HepG2 (cell line): ENCODE results near the gene LRP5. TPM values are rescaled to one million over a fixed set of nuclear protein-coding genes. Genes with fewer than 3 reads are reported as not detected.

Experiments
- ATF6 ChIP-seq: sonication (generic); formaldehyde crosslinking; conservative IDR thresholded peaks from 2 replicates; pipeline ENCODE4 v1.4.0; 2020; ENCODE audit warnings: missing genetic modification reagents
- CERS6 ChIP-seq: sonication (generic); formaldehyde crosslinking; IDR thresholded peaks from 2 replicates; pipeline ENCODE4 v1.5.0; 2020; ENCODE audit warnings: missing genetic modification reagents
- E2F1 ChIP-seq: sonication (generic); formaldehyde crosslinking; IDR thresholded peaks from 2 replicates; pipeline ENCODE4 v1.5.0; 2020; ENCODE audit warnings: missing genetic modification reagents
- ETV5 ChIP-seq: IDR thresholded peaks from 2 replicates; pipeline ENCODE4 v1.6.1; 2018; ENCODE audit warnings: missing biosample characterization, missing genetic modification reagents, inconsistent platforms, borderline replicate concordance
- GABPA ChIP-seq, 2 experiments: IDR thresholded peaks; 2 replicates each; pipeline ENCODE4 v1.6.1; 2011 to 2016; ENCODE audit warnings: low read depth in 2 of 2, low read length in 1 of 2, missing biosample characterization in 1 of 2, missing genetic modification characterization in 1 of 2
- GATA4 ChIP-seq: sonication (generic); IDR thresholded peaks from 2 replicates; pipeline ENCODE4 v1.6.1; 2016; ENCODE audit warnings: antibody characterized with exemption, low read depth, borderline replicate concordance
- GTF3A ChIP-seq: sonication (generic); formaldehyde crosslinking; conservative IDR thresholded peaks from 2 replicates; pipeline ENCODE4 v1.4.0; 2020; ENCODE audit warnings: mild to moderate bottlenecking, missing genetic modification reagents
- HCFC1 ChIP-seq: fragments of 150-350 bp; IDR thresholded peaks from 2 replicates; pipeline ENCODE4 v1.6.1; 2014; ENCODE audit warnings: low read depth, low read length
- MIER3 ChIP-seq: IDR thresholded peaks from 2 replicates; pipeline ENCODE4 v1.6.1; 2016; ENCODE audit warnings: missing compliant biosample characterization, borderline replicate concordance
- MNT ChIP-seq: fragments of 450-650 bp; IDR thresholded peaks from 2 replicates; pipeline ENCODE4 v1.6.1; 2016
- NCOA2 ChIP-seq: sonication (generic); formaldehyde crosslinking; IDR thresholded peaks from 2 replicates; pipeline ENCODE4 v1.8.0; 2022; ENCODE audit warnings: inconsistent platforms
- NFE2L1 ChIP-seq: sonication (generic); formaldehyde crosslinking; IDR thresholded peaks from 2 replicates; pipeline ENCODE4 v1.4.0; 2020; ENCODE audit warnings: missing genetic modification reagents, mild to moderate bottlenecking, borderline replicate concordance
- NR2F1 ChIP-seq, 2 experiments: fragments of 450-650 bp in 1 of 2; formaldehyde crosslinking in 1 of 2; IDR thresholded peaks; 2 replicates each; pipeline versions ENCODE4 v1.5.0 to v1.6.1; 2016 to 2020; ENCODE audit warnings: mild to moderate bottlenecking in 1 of 2, missing compliant biosample characterization in 1 of 2, missing genetic modification reagents in 1 of 2, moderate library complexity in 1 of 2
- SOX13 ChIP-seq, 3 experiments: fragments of 450-650 bp in 1 of 3; sonication (generic) in 1 of 3; formaldehyde crosslinking in 1 of 3; IDR thresholded peaks in 2 of 3; conservative IDR thresholded peaks in 1 of 3; 2 replicates each; pipeline versions ENCODE4 v1.5.0 to v1.6.1; 2016 to 2020; ENCODE audit warnings: antibody characterized with exemption in 1 of 3, mild to moderate bottlenecking in 1 of 3, missing compliant biosample characterization in 1 of 3, missing genetic modification reagents in 1 of 3, moderate library complexity in 1 of 3
- STAG1 ChIP-seq: sonication (generic); formaldehyde crosslinking; IDR thresholded peaks from 2 replicates; pipeline ENCODE4 v1.4.0; 2020; ENCODE audit warnings: missing genetic modification reagents
- THAP8 ChIP-seq: sonication (generic); formaldehyde crosslinking; IDR thresholded peaks from 2 replicates; pipeline ENCODE4 v1.5.1; 2020; ENCODE audit warnings: missing genetic modification reagents, mild to moderate bottlenecking, borderline replicate concordance
- YY1 ChIP-seq: IDR thresholded peaks from 2 replicates; pipeline ENCODE4 v1.6.1; 2011; ENCODE audit warnings: low read length, low read depth, moderate library complexity, mild to moderate bottlenecking; ENCODE audit not compliant: insufficient read depth, insufficient replicate concordance
- ZNF652 ChIP-seq: IDR thresholded peaks from 2 replicates; pipeline ENCODE4 v1.6.1; 2016; ENCODE audit warnings: low read depth, borderline replicate concordance
- ZNF709 ChIP-seq: sonication (generic); formaldehyde crosslinking; IDR thresholded peaks from 2 replicates; pipeline ENCODE4 v1.5.0; 2020; ENCODE audit warnings: mild to moderate bottlenecking, missing genetic modification reagents
- ZNF746 ChIP-seq: sonication (generic); formaldehyde crosslinking; IDR thresholded peaks from 2 replicates; pipeline ENCODE4 v1.8.0; 2022; ENCODE audit warnings: mild to moderate bottlenecking, missing genetic modification reagents
- ZSCAN31 ChIP-seq: sonication (generic); formaldehyde crosslinking; IDR thresholded peaks from 2 replicates; pipeline ENCODE4 v1.5.0; 2020; ENCODE audit warnings: low read depth, mild to moderate bottlenecking, missing genetic modification reagents
- polyA plus RNA-seq, 8 experiments: library from polyadenylated mRNA; depleted of rRNA in 3 of 8; stranded (reverse) in 7 of 8; unstranded in 1 of 8; fragments of >200 nt; fragmentation: Illumina TruSeq in 4 of 8; extraction: Trizol in 4 of 8; gene quantifications; 2 replicates each; pipeline versions ENCODE4 v1.2.1 to v1.2.3, GENCODE V29; 2011 to 2016; ENCODE audit warnings: low read depth in 4 of 8, missing spikeins in 1 of 8, mixed read lengths in 1 of 8; ENCODE audit not compliant: insufficient read depth in 1 of 8
- total RNA-seq, 5 experiments: library from RNA; depleted of rRNA; stranded (reverse); fragments of >200 nt; fragmentation: Illumina TruSeq; extraction: Trizol; gene quantifications; 2 replicates each; pipeline ENCODE4 v1.2.3, GENCODE V29; 2016; ENCODE audit warnings: low read depth in 1 of 5

The LRP5 gene
- total and polyA plus RNA-seq, 2 of the 13 experiments (the other 11 are each of a cell fraction or from before 2014, with no cell fraction given), result 40.4 to 64.0 TPM

GRCh38 chr11:68297812-68298658, 14.4 kb upstream of the LRP5 start (continued):
- peak; percentile 90; the same call in 1 of the 2 replicates for TF ChIP-seq GTF3A (CRISPR knock-in tag)
- TF ChIP-seq ZNF746 (CRISPR knock-in tag), result peak; percentile 90
- TF ChIP-seq ATF6 (CRISPR knock-in tag), result no peak
- peak; percentile 96 for TF ChIP-seq ETV5
- peak; percentile 89 for TF ChIP-seq MIER3 (CRISPR knock-in tag)
- peak; percentile 96 for TF ChIP-seq NCOA2 (CRISPR knock-in tag)
- peak; percentile 88; the same call in 1 of the 2 replicates for TF ChIP-seq ZSCAN31 (CRISPR knock-in tag)
- no peak; the same call in 1 of the 2 replicates for TF ChIP-seq ZNF709 (CRISPR knock-in tag)
- no peak for TF ChIP-seq ZNF652 (CRISPR knock-in tag)
- TF ChIP-seq CERS6 (CRISPR knock-in tag), result no peak
- peak; percentile 20; the same call in 1 of the 2 replicates for TF ChIP-seq E2F1 (CRISPR knock-in tag)
- peak; percentile 79 for TF ChIP-seq SOX13 (IDR thresholded peaks at IDR 0.05)
- TF ChIP-seq SOX13 (CRISPR knock-in tag; conservative IDR thresholded peaks at IDR 0.05 in 1 of 2, IDR thresholded peaks at IDR 0.05 in 1 of 2), result peak; percentile 79 to 90; a peak in 3 of 4 replicates
- peak; percentile 90 for TF ChIP-seq STAG1 (CRISPR knock-in tag)
- TF ChIP-seq YY1, result peak; percentile 18
- peak; percentile 95; the same call in 1 of the 2 replicates for TF ChIP-seq THAP8 (CRISPR knock-in tag)
- no peak for TF ChIP-seq HCFC1
- TF ChIP-seq NFE2L1 (CRISPR knock-in tag), result no peak; the same call in 1 of the 2 replicates
- TF ChIP-seq GATA4, result peak; percentile 64; the same call in 1 of the 2 replicates
- TF ChIP-seq MNT, result 0 out of 2 replicates have a peak, but pooled peaks have one; percentile 8
- peak; percentile 85 to 95 for TF ChIP-seq NR2F1 (CRISPR knock-in tag; IDR thresholded peaks at IDR 0.05)
- TF ChIP-seq GABPA (IDR thresholded peaks at IDR 0.05; ENCODE audit: low read depth, low read length), result no peak
- TF ChIP-seq GABPA (CRISPR knock-in tag; IDR thresholded peaks at IDR 0.05; ENCODE audit: low read depth), result peak; percentile 73
